GM19193 (cell line): Measurements from ENCODE around the gene NAPB.

Experiments
- POLR2A ChIP-seq: IDR thresholded peaks from 4 replicates; pipeline ENCODE4 v1.6.1; 2011; ENCODE audit not compliant: insufficient read depth, insufficient read length; ENCODE audit errors: extremely low read depth

NAPB gene

DNA sequence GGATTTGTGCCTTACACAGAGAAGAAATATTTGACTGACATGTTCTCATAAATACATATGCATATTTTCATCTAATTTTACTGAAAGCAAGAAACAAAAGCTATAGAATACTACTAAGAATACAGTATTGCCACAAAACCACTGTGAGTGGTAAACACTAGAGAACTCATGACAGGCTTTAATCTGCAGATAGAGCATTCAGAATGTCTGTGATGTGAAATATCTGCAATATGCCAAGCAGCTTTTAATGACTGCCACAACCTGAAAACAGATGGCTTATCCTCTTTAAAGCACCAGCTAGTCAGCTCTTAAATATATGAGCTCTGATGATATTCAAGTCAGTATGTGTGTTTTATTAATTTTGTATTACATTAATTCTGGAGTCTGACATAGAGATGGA is 3.4 kb downstream of the NAPB start:
- TF ChIP-seq POLR2A, result no peak

DNA sequence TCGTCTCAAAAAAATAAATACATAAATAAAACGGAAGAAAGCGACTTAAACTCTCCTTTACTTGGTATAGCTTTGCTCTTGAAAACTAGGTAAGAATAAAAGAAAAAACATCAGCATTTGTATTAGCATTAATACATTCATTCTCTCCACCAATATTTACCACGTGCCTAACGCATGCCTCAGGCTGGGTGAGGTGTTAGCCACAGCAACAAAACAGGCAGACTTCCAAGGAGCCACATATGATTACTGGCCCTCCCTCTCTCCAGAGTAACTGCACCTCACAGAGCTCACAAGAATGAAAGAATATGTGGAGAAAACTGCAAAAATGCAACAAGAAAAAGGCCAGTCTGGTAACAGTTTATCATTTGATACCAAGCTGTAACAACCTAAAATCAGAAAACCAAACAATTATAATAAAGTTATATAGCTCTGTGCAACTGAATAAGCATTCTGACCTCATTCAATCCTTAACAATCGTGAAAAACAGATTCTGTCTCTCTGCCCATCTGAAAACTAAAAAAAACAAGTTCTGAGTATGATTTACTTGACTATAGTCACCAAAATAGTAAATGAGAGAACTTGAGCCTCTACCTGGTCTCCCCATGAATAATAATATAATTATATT is 5.2 kb downstream of the NAPB start:
- TF ChIP-seq POLR2A, result no peak

DNA sequence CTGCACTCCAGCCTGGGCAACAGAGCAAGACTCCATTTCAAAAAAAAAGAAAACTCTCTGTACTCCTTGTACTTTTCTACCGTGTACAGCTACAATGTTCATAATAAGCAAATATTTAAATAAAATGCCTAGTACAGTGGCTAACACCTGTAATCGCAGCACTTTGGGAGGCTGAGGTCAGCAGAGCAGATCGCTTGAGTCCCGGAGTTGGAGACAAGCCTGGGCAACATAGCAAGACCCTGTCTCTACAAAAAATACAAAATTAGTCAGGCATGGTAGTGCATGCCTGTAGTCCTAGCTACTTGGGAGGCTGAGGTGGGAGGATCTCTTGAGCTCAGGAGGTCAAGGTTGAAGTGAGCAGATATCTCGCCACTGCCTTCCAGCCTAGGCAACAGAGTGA is 5.7 kb downstream of the NAPB start:
- TF ChIP-seq POLR2A, result no peak

DNA sequence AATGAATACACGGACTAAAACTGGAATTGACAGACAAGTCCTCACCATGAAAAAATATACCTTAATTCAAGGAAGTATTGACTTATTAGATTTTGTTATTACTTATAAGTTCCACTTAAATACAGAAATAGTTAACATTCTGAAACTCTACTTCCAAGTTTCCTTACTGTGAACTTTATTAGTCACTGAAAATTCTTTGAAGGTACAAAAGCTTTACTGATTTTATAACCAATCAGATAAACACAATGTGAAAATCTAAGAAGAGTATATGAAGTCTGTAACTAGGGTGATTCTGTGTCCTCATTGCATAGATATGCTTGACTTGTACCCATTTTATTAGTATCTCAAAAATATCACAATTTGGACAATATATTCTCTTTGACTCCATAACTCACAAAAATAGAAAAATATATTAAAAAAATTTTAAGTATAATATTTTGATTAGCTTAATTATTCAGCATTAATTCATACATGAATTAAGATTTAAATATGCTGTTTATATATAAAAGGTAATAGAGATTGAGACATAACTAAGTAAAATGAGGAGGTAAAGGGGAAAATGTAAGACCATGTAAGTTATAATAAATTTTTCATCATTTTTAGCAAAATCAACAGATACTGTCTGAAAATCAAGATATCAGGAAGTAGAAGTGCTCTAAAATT is 6.6 kb downstream of the NAPB start:
- TF ChIP-seq POLR2A, result no peak

DNA sequence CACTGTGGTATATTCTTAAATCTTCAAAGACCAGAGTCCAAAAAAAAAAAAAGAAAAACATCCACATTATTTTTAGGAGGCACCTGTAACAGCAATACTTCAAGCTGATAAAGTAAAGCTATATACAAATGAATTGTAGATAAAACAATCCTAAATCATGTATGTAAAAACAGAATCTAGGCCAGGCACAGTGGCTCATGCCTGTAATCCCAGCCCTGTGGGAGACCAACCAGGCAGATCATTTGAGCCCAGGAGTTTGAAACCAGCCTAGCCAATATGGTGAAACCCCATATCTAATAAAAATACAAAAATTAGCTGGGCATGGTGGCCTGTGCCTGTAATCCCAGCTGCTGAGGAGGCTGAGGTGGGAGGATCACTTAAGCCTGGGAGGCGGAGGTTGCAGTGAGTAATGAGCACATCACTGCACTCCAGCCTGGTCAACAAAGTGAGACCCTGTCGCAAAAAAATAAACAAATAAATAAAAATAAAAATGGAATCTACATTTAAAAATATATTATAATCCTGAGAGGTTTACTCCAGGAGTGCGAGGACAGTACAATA is 7.3 kb downstream of the NAPB start:
- no peak for TF ChIP-seq POLR2A

DNA sequence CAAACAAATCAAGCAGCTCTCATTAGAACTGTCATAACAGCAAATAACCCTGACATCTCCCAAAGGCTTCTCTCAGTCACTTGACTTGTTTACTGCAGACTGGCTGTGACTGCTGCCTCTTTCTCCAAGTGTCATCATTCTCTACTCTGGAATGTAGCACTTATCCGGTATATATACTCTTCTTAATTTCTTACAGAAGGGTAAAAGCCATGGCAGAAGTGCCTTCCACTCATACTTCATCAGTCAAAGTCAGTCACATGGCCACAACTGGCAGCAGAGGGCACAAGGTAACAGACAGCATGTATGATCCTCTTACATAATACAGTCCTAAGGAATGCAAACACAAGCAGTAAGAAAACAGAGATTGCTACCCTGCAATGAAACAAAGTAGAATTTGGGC is 9.3 kb downstream of the NAPB start:
- no peak for TF ChIP-seq POLR2A

DNA sequence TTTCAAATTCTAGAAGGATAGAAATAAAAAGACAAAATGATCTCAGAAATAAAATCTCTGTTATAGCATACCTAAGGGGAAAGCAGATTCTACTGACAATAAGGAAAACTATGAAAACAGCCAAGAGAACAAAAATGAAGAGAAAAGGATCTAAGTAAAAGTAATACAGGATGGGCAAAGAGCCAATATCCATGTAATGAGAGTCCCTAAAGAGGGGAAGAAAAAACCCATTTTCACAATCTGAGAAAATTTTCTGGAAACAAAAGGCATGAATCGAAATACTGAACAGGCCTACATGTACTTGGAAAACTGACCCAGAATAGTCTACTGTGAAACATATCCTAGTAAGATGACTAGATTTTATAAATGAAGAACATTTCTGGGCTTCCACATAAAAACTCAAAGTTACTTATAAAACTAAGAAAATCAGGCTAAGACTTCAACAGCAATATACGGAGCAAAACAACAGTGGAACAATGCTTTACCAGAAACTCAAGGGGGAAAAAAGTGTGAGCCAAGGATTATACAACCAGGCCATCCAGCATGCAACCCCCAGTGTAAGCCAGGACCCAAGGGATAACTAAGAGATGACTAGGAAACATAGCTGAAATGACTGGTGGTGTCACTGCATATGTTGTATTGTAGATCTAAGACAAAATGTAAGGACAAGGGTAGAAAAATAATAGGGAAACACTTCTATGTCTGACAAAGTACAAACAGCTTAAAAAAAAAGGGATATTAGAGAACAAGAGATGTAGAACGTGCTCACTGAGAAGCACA is 10.2 kb downstream of the NAPB start:
- no peak for TF ChIP-seq POLR2A

DNA sequence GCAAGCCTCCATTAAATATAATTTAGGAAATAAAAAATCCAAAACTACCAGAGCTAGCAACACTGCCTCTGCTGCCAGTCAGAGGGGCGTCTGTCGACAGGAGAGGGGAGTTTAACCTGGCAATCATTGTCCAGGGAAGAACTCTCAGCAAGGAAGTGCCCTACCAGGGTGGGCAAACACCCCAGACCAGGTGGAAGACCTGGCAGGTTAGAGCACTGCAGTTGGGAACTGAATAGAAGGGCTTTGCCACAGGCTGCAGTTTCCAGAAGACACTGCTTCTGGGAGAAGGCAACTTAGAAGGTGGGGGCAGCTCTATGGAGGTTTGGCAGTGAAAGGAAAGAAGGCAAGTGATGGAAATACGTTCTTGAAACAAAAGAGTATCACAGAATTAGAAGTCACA is 11.5 kb downstream of the NAPB start:
- no peak for TF ChIP-seq POLR2A

DNA sequence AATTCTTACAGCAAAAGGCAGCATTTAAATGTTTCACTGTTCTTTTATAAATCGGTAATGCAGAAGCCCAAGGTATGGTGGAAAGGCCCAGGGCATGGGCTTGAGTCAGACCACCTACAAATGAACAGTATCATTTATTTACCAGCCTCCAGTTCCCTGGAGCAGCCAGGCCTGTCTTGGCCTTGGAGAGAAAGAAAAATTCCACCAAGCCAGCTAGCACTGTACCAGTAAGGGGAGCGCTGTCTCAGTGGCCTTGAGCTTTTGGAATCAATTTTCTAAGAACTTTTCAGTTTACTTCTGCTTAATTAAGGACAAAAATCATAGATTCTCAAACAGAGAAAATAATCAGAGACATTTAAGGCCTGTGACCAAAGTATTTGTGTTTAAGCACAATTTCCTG is 12.3 kb downstream of the NAPB start:
- TF ChIP-seq POLR2A, result no peak

DNA sequence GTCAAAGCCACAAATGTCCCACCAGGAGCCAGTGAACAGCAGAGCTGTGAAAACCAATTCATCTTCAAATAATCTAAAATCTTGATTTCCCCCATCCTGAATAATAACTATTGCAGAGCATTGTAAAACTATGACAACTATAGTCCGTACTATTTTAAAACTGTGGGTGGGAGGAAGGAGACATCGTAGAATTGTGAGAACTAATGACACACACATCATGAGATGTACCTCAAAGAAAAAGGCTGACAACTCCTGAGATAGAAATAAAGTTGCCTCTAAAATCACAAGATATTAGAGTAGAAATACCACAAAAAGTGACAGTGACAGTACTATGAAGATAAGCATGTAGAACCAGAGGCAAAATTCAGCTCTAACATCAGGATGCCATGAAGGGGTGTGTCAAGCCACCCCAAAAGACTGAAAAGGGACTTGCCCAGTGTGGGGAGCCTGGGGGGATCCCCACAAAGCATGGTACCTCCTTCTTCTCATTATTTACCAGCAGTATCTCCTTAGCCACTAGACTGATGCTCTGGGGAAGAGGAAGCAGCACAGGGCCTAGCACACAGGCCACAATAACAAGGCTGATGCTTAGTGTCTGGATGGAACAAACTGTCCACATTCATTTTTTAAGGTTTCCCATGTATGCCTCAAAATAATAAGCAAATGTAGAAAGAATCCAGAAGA is 13.4 kb downstream of the NAPB start:
- no peak for TF ChIP-seq POLR2A

DNA sequence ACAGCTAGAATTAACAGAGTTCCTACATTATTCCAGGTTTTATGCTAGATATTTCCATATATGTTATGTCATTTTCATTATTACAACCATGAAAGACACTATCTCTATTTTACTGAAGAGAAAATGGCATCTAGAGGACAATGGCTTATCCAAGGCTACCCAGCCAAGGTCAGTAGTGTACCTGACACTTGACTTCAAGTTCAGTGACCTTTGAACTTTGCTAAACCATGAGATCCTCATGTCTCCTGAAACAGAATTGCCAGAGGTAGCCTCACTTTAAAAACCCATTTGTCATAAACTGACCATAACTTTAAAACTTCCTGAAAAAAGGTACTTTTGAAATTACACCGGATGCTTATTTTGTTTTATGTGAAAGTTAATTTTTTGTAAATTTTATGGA is 14.4 kb downstream of the NAPB start:
- TF ChIP-seq POLR2A, result no peak

DNA sequence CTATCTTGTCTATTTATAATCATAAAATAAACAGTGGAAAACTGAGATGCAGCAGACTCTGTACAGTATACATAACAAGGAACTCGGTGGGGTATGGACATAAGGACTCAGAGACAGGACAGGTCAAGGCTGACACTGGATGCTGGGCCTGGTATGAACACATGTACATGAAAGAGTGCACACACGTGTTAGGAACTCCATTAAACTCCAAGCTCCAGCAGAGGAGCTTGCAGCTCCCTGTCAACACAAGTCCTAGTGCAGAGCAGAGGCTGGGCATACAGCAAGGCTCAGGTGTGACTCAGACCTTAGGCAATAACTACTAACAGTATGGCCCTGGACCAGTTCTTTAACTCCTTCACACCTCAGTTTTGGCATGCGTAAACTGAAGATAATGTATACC is 17.1 kb downstream of the NAPB start:
- no peak for TF ChIP-seq POLR2A

DNA sequence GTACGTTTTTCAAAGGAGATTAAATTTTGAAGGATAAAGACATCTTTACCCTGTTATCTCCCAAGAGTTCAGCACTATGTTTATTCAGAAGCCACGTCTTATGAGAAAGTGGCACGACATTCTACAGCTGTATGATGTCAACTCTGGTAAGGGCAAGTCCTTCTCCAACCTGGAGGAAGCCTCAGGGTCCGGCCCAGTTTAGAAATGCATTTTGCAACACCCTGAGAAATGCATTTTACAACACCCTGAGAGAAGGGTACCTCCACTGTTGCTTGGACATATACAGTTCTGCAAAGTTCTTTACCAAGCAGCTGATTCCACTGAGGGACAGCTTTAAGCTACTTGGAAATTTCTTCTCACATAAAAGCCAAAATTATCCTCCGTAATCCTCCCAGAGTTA is 17.5 kb downstream of the NAPB start:
- TF ChIP-seq POLR2A, result no peak

DNA sequence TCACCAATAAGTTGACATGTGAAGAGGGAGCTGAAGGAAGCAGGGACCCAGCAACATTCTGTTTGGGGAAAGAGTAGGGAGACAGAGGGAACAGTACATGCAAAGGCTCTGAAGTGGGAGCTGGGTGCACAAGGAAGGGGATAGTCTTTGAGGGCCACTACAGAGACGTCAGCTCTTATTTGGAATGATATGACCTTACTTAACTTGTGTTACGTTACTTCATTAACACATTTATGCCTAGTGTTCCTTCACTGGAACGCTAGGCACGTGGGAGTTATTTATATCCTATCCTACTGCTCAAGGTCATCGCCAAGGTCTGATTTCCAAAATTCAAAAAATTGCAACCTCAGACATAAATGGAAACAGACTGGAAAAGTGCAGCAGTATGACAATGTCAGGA is 20.2 kb downstream of the NAPB start:
- TF ChIP-seq POLR2A, result no peak

DNA sequence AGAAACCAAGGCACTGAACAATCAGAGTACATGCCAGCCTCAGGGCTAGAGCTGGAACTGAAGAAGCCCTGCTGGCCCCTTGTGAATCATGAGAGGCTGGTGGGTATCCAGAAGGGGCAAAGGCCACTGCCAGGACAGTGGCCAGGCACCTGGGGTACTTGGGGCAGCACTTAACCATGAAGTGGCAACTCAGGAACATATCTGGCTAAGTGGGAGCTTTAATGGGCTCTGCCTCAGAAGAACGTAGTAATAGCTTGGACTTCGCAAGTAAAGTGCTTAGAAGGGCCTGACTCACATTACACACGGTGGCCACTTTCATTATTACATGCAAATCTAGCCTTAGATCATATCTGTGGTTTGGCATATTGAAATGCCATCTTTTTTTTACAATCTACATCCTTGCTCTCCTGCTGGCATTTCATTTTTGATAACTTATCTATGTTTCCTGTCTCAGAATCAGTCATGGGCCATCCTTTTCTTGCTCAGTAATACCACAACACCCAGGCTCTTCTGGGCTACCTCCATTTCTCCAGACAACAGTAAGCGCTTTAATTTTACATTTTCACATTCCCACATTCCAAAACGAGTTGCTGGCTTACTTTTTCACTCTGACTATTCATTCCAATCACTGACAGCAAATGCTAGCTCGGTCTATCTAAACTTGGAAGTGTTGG is 21.6 kb downstream of the NAPB start:
- TF ChIP-seq POLR2A, result no peak

DNA sequence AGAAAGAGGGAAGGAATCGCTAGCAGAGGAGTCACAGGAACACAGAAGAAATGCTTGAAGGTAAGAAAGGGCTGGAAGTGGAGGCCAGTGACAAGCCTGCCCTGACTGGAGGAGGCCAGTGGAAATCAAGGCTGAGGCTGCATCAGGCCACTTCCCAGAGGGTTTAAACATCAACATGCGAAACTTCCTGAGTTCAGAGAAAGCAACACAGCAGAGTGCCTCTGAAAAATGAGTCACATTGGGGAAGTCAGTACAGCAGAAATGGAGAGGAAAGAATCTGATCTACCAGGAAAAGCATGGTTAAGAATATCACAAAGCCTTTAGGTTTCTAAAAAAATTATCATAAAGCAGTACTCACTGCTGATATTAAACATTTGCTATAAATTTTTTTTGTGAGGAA is 23.3 kb downstream of the NAPB start:
- no peak for TF ChIP-seq POLR2A
